Measurements from ENCODE around the gene CDH4.
"Not testable (repeated sequence)": the region's sequence is repeated elsewhere in the genome, so short reads cannot be mapped to it uniquely, and the experiment has no call there.

The CDH4 gene

DNA sequence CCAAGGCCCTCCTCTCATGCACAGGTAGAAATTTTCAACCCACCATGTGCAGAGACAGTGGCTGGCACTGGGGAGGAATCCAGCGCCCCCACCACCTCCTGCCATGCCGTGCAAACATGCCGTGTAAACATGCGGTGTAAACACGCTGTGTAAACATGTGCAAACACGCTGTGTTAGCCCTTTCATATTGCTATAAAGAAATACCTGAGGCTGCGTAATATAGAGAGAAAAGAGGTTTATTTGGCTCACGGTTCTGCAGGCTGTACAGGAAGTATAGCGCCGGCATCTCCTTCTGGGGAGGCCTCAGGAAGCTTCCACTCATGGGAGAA, 595.3 kb downstream of the CDH4 start:
- Histone ChIP-seq H3K4me3 (ENCODE audit: low read depth, low read length) (no peak overlapping the region), H3K9me3 (ENCODE audit: control insufficient read depth, insufficient read depth, low read length) (no peaks in the 10 kb centered on the region), H3K9ac (ENCODE audit: low read depth, low read length) (no peak overlapping the region), H3K4me1 (ENCODE audit: control insufficient read depth, insufficient read depth, low read length) (no peaks in the 10 kb centered on the region), H3K27ac (ENCODE audit: low read depth, low read length) (no peak overlapping the region), H3K27me3 (ENCODE audit: control insufficient read depth, insufficient read depth, low read length) (no peaks in the 10 kb centered on the region), H3K36me3 (ENCODE audit: control insufficient read depth, insufficient read depth, low read length) (no peaks in the 10 kb centered on the region)

DNA sequence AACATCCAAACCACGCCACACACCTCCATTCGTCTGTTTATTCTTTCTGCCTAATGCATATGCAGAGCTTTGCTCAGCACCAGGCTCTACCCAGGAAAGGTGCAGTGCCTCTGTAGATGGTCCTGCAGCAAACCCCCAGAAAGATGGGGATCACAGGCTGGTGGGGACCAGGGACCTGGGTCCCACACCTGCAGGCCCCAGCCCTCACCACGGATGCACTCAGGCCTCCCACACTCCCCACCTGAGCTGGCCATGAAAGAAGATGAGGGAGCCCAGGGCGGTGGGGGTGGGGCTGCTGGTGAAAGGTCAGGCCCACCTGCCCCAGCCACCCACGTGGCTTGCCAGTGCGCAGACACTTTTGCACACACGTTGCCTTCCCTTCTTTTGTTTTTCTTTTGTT, 595.9 kb downstream of the CDH4 start:
- Histone ChIP-seq H3K4me3 (ENCODE audit: low read depth, low read length) (no peak overlapping the region), H3K27me3 (ENCODE audit: control insufficient read depth, insufficient read depth, low read length) (no peaks in the 10 kb centered on the region), H3K9ac (ENCODE audit: low read depth, low read length) (no peak overlapping the region)

GRCh38 chr20:61848851-61849250, 596.8 kb downstream of the CDH4 start:
- Histone ChIP-seq H3K27ac (ENCODE audit: low read depth, low read length) (no peak overlapping the region), H3K4me3 (ENCODE audit: low read depth, low read length) (no peak overlapping the region), H3K4me1 (ENCODE audit: control insufficient read depth, insufficient read depth, low read length) (no peaks in the 10 kb centered on the region), H3K9me3 (ENCODE audit: control insufficient read depth, insufficient read depth, low read length) (no peaks in the 10 kb centered on the region), H3K27me3 (ENCODE audit: control insufficient read depth, insufficient read depth, low read length) (no peaks in the 10 kb centered on the region), H3K9ac (ENCODE audit: low read depth, low read length) (no peak overlapping the region), H3K36me3 (ENCODE audit: control insufficient read depth, insufficient read depth, low read length) (no peaks in the 10 kb centered on the region)

More for the DNA sequence above, 595.9 kb downstream of the CDH4 start:
- no peaks in the 10 kb centered on the region for H3K4me1 ChIP-seq (ENCODE audit: control insufficient read depth, insufficient read depth, low read length)
- H3K9me3 ChIP-seq (ENCODE audit: control insufficient read depth, insufficient read depth, low read length): no peaks in the 10 kb centered on the region
- H3K36me3 ChIP-seq (ENCODE audit: control insufficient read depth, insufficient read depth, low read length): no peaks in the 10 kb centered on the region
- no peak overlapping the region for H3K27ac ChIP-seq (ENCODE audit: low read depth, low read length)

DNA sequence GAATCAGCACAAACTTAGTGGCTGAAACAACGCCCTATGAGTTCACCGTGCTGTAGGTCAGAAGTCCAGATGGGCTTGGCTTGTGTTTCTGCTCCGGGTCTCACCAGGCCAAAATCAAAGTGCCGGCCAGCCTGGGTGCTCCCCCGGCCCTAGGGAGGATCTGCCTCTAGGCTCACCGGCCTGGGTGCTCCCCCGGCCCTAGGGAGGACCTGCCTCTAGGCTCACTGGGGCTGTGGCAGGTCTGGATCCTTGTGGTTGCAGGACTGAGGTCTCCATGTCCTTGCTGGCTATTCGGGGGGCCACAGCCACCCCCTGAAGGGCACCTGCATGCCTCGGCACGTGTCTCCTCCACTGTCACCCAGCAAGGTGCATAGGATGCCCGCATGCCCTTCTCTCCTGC, 597.3 kb downstream of the CDH4 start:
- Histone ChIP-seq H3K27me3 (ENCODE audit: control insufficient read depth, insufficient read depth, low read length) (no peaks in the 10 kb centered on the region), H3K27ac (ENCODE audit: low read depth, low read length) (no peak overlapping the region), H3K36me3 (ENCODE audit: control insufficient read depth, insufficient read depth, low read length) (no peaks in the 10 kb centered on the region), H3K4me1 (ENCODE audit: control insufficient read depth, insufficient read depth, low read length) (no peaks in the 10 kb centered on the region), H3K9me3 (ENCODE audit: control insufficient read depth, insufficient read depth, low read length) (no peaks in the 10 kb centered on the region), H3K9ac (ENCODE audit: low read depth, low read length) (no peak overlapping the region), H3K4me3 (ENCODE audit: low read depth, low read length) (no peak overlapping the region)

DNA sequence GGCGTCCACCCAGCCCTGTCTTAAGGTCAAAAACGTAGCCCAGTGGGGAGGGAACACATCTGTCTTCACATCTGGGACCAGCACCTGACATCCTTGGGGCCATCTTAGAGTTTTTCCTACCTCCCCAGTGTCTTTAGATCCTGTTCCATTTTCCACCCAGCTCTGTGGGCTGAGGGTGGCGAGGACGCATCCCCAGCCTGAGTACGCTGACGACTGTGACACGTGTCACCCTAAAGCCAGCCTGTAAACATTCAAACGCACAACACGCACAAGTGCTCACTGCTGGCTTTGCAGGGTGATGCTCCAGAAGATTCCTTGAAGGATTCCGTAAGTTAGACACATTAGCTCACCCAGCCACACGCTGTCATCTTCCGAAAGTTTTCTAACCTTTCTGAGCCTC, 597.8 kb downstream of the CDH4 start:
- H3K36me3 ChIP-seq (ENCODE audit: control insufficient read depth, insufficient read depth, low read length): no peaks in the 10 kb centered on the region
- H3K4me1 ChIP-seq (ENCODE audit: control insufficient read depth, insufficient read depth, low read length): no peaks in the 10 kb centered on the region
- no peak overlapping the region for H3K27ac ChIP-seq (ENCODE audit: low read depth, low read length)
- no peak overlapping the region for H3K4me3 ChIP-seq (ENCODE audit: low read depth, low read length)
- H3K9ac ChIP-seq (ENCODE audit: low read depth, low read length): no peak overlapping the region
- H3K9me3 ChIP-seq (ENCODE audit: control insufficient read depth, insufficient read depth, low read length): no peaks in the 10 kb centered on the region
- no peaks in the 10 kb centered on the region for H3K27me3 ChIP-seq (ENCODE audit: control insufficient read depth, insufficient read depth, low read length)

DNA sequence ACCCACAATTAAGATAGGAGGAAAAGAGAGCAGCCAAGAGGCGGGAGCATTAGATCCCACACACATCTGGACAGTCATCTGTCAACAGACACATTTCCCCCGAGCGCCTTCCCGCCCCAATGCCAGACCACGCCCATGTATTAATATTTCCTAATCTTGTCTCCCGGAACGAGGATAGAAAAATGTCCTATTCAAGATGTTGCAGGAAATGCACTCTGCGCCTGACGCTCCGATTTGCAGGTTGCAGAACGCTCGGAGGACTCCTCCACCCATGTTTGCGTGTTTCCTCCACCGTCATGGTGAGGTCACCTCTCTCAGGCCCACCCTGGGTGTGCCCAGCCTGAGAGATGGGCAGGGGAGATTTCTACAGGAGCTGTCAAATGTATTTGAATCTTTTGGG, 598.4 kb downstream of the CDH4 start:
- Histone ChIP-seq H3K9me3 (ENCODE audit: control insufficient read depth, insufficient read depth, low read length) (no peaks in the 10 kb centered on the region), H3K4me1 (ENCODE audit: control insufficient read depth, insufficient read depth, low read length) (no peaks in the 10 kb centered on the region), H3K27me3 (ENCODE audit: control insufficient read depth, insufficient read depth, low read length) (no peaks in the 10 kb centered on the region), H3K4me3 (ENCODE audit: low read depth, low read length) (no peak overlapping the region), H3K36me3 (ENCODE audit: control insufficient read depth, insufficient read depth, low read length) (no peaks in the 10 kb centered on the region), H3K9ac (ENCODE audit: low read depth, low read length) (no peak overlapping the region), H3K27ac (ENCODE audit: low read depth, low read length) (no peak overlapping the region)

DNA sequence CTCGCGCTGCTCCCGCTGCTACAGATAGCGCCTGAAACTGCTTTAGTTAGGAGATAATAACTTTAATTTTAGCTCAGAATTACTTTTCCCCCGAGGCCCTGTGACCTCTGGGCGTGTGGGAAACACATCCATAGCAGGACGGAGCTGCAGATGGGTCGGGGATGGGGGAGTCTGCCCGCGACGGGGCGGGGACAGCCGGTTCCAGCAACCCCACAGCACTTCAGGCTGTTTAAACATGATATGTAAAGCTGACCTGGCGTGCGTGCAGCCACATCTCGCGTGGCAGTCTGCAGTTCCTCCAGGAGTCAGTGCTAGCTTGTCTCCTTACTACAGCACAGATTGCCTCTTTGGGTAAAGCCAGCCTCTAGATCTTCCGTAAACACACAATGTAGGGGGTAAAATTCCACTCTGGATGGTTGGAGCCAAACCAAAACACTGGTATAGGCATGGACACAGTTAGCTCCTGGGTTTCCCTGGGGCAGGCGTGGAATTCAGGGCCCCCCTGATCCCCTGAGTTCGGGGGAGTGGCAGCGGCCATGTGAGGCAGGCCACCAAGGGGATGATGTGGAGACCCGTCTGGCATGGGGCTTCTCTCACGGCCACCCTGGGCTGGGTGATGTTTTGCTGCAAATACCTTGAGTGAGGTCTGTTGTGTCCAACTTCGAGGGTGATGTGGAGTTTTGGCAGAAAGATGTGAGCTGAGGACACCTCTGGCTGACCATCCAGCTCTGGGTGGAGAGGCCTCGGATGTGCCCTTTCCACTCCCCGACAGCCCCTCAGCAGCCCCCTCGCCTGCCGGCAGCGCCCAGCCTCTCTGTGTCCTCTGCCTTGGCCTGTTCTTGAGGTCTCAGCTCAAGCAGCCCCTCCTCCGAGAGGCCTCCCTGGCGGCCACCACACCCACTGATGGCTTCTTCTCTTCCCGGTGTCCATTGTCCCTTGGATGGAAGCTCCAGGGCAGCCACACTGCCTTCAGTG, 599.2 kb downstream of the CDH4 start:
- Histone ChIP-seq H3K4me3 (ENCODE audit: low read depth, low read length) (no peak overlapping the region), H3K27me3 (ENCODE audit: control insufficient read depth, insufficient read depth, low read length) (no peaks in the 10 kb centered on the region), H3K27ac (ENCODE audit: low read depth, low read length) (no peak overlapping the region), H3K4me1 (ENCODE audit: control insufficient read depth, insufficient read depth, low read length) (no peaks in the 10 kb centered on the region), H3K36me3 (ENCODE audit: control insufficient read depth, insufficient read depth, low read length) (no peaks in the 10 kb centered on the region), H3K9ac (ENCODE audit: low read depth, low read length) (no peak overlapping the region), H3K9me3 (ENCODE audit: control insufficient read depth, insufficient read depth, low read length) (no peaks in the 10 kb centered on the region)

- Histone ChIP-seq H3K9ac (ENCODE audit: low read depth, low read length) (no peak overlapping the region), H3K4me3 (ENCODE audit: low read depth, low read length) (no peak overlapping the region), H3K36me3 (ENCODE audit: control insufficient read depth, insufficient read depth, low read length) (no peaks in the 10 kb centered on the region), H3K27me3 (ENCODE audit: control insufficient read depth, insufficient read depth, low read length) (no peaks in the 10 kb centered on the region), H3K4me1 (ENCODE audit: control insufficient read depth, insufficient read depth, low read length) (no peaks in the 10 kb centered on the region), H3K9me3 (ENCODE audit: control insufficient read depth, insufficient read depth, low read length) (no peaks in the 10 kb centered on the region), H3K27ac (ENCODE audit: low read depth, low read length) (no peak overlapping the region)
These were observed 600.4 kb downstream of the CDH4 start for GRCh38 chr20:61852268-61853072.

DNA sequence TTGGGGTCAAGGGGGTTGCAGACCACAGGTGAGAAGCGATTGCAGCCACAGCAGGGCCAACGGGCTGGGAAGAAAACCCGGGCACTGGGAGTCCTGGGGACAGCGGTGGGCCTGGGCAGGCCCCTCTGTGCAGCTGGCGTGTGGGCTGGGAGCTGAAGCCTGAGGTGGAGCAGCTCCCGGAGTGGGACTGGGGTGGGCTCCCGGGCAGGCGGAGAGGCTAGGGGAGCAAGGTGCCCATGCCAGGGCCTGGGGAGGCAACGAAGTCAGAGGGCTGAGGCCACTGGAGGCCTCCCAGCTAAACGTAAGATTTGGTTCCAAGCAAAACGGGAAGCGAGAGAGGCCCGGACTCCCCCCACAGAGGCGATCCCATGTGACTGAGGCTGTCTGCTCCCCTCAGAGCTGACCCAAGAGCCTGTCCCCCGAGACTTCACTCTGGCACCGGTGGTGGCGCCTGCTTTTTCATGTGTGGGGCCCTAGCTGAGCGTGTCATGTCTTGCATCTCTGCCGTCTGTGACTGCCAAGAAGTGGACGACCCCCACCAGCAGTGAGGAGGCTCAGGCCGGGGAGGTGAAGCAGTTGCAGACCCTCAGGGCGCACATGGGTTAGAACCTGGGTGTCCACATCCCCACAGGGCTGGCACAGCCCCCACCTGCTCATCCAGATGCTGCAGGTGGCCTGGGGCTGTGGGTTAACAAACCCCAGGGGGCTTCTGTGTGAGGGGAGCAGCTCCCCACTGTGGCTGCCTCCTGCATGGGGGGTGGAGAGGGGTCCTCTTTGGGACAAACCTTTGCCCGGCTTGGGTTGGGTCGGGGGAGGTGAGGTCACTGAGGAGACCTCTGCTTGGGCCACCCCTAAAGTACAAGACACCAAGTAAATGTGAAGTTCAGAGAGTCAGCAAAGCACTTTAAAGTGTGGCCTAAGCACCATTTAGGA, 601.3 kb downstream of the CDH4 start:
- no peaks in the 10 kb centered on the region for H3K4me1 ChIP-seq (ENCODE audit: control insufficient read depth, insufficient read depth, low read length)
- no peaks in the 10 kb centered on the region for H3K9me3 ChIP-seq (ENCODE audit: control insufficient read depth, insufficient read depth, low read length)
- H3K4me3 ChIP-seq (ENCODE audit: low read depth, low read length): no peak overlapping the region
- no peak overlapping the region for H3K9ac ChIP-seq (ENCODE audit: low read depth, low read length)
- H3K36me3 ChIP-seq (ENCODE audit: control insufficient read depth, insufficient read depth, low read length): no peaks in the 10 kb centered on the region
- H3K27ac ChIP-seq (ENCODE audit: low read depth, low read length): no peak overlapping the region
- no peaks in the 10 kb centered on the region; the same call in 1 of the 2 replicates for H3K27me3 ChIP-seq (ENCODE audit: control insufficient read depth, insufficient read depth, low read length)

- not testable (repeated sequence) for H3K4me1 ChIP-seq (ENCODE audit: control insufficient read depth, insufficient read depth, low read length); H3K4me3 ChIP-seq (ENCODE audit: low read depth, low read length); H3K9me3 ChIP-seq (ENCODE audit: control insufficient read depth, insufficient read depth, low read length); H3K27ac ChIP-seq (ENCODE audit: low read depth, low read length); H3K36me3 ChIP-seq (ENCODE audit: control insufficient read depth, insufficient read depth, low read length); H3K9ac ChIP-seq (ENCODE audit: low read depth, low read length); H3K27me3 ChIP-seq (ENCODE audit: control insufficient read depth, insufficient read depth, low read length)
These were observed 602.5 kb downstream of the CDH4 start for GRCh38 chr20:61854538-61854937.
